ENCODE results near the gene MTMR3. TPM values are rescaled to one million over a fixed set of nuclear protein-coding genes. Genes with fewer than 3 reads are reported as not detected.
A peak's percentile ranks its signal among the peaks of the same experiment; 100 is the strongest.
"Not testable (repeated sequence)": the region's sequence is repeated elsewhere in the genome, so short reads cannot be mapped to it uniquely, and the experiment has no call there.

MTMR3 gene
- total RNA-seq, 2 donors from 2014 or later, result 53.9 to 55.7 TPM

DNA sequence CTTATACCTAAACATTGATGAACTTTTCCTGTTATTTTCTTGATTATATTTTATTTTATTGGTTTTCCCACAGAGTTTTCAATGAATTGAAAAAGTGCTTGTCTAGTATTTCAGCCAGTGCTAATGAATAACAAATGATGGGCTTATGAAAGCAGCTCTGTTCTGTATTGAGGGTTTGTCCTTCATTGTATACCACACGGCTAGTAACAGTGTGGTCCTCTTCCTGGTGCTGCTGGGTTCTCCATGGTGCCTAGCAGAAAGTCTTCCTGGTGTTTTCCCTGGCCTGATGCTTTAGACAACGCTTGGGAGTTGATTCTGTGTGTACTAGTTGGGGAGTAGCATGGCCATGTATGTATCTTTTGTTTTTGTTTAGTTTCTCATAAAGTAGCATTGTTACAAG is 89.1 kb downstream of the MTMR3 start:
- H3K9me3 ChIP-seq (ENCODE audit: control insufficient read depth, low read length, poor library complexity, severe bottlenecking), result no peaks in the 10 kb centered on the region
- peaks cover 8% of the 10 kb centered on the region for H3K4me1 Mint-ChIP-seq
- ATAC-seq (no peak), DNase-seq (no peak)
- H3K27ac Mint-ChIP-seq, result no peak overlapping the region
- H3K4me3 Mint-ChIP-seq, result no peak overlapping the region
- peaks cover 3% of the 10 kb centered on the region for H3K36me3 Mint-ChIP-seq (ENCODE audit: low read depth)
- no peaks in the 10 kb centered on the region for H3K27me3 Mint-ChIP-seq

DNA sequence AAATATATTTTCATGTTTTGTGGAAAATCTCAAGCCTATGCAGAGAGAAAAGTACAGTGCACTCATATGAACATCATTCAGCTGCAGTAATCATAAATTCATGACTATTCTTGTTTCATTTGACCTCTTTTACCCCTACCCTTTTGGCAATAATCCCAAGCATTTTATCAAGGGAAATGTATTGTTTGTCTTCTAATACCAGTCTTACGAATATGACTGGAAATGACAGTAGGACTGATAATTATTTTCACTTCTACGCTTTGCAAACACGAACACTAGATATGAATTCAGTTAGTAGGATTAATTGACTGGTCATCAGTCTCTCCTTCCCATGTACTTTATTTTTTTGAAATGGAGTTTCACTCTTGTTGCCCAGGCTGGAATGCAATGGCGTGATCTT is 90.3 kb downstream of the MTMR3 start:
- Mint-ChIP-seq H3K4me3 (no peak overlapping the region), H3K4me1 (peaks cover 5% of the 10 kb centered on the region), H3K36me3 (ENCODE audit: low read depth) (peaks cover 3% of the 10 kb centered on the region), H3K27me3 (no peaks in the 10 kb centered on the region), H3K27ac (no peak overlapping the region)
- no peaks in the 10 kb centered on the region for H3K9me3 ChIP-seq (ENCODE audit: control insufficient read depth, low read length, poor library complexity, severe bottlenecking)
- ATAC-seq (no peak), DNase-seq (no peak)

DNA sequence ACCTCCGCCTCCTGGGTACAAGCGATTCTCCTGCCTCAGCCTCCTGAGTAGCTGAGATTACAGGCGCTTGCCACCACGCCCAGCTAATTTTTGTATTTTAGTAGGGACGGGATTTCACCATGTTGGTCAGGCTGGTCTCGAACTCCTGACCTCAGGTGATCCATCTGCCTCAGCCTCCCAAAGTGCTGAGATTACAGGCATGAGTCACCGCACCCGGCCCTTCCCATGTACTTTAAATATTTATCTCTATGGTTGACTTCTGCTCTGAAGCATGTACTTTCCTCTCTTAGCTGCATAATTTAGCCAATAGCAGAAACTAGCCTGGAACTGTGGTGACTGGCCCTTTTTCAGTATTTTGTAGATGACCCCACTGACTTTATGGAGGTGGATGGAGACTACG is 90.7 kb downstream of the MTMR3 start:
- not testable (repeated sequence) for H3K4me1 Mint-ChIP-seq; H3K9me3 ChIP-seq (ENCODE audit: control insufficient read depth, low read length, poor library complexity, severe bottlenecking); H3K27ac Mint-ChIP-seq; DNase-seq; H3K27me3 Mint-ChIP-seq; H3K36me3 Mint-ChIP-seq (ENCODE audit: low read depth); ATAC-seq; H3K4me3 Mint-ChIP-seq

DNA sequence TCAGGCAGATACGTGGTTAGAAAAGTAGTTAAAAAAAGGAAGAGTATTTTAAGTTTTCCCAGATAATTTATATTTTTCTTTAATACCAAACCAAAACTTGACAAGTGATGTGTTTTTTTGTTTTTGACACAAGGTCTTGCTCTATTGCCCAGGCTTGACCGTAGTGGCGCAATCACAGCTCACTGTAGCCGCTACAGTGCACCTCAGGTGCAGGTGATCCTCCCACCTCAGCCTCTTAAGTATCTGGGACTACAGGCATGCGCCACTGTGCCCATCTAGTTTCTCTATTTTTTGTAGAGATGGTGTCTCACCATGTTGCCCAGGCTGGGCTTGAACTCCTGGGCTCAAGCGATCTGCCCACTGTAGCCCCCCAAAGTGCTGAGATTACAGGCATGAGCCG is 92.5 kb downstream of the MTMR3 start:
- no peaks in the 10 kb centered on the region for H3K9me3 ChIP-seq (ENCODE audit: control insufficient read depth, low read length, poor library complexity, severe bottlenecking)
- DNase-seq (no peak), ATAC-seq (no peak)
- no peak overlapping the region for H3K27ac Mint-ChIP-seq
- H3K27me3 Mint-ChIP-seq, result no peaks in the 10 kb centered on the region
- H3K4me3 Mint-ChIP-seq, result no peak overlapping the region
- peaks cover 5% of the 10 kb centered on the region for H3K36me3 Mint-ChIP-seq (ENCODE audit: low read depth)
- H3K4me1 Mint-ChIP-seq, result peaks cover 3% of the 10 kb centered on the region

DNA sequence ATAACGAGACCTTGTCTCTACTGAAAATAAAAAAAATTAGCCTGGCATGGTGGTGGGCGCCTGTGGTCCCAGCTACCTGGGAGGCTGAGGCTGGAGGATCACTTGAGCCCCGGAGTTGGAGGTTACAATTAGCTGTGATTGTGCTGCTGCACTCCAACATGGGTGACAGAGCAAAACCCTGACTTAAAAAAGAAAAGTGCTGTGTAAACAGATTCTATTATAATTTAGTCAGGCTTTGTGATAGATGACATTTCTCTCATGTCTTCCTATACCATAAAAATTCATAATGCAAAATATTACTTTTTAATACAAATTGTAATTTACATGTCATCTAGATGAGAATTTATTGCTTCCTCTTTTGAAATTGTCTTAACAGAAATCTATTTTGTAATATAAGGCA is 94.1 kb downstream of the MTMR3 start:
- Mint-ChIP-seq H3K4me3 (no peak overlapping the region), H3K27me3 (no peaks in the 10 kb centered on the region), H3K27ac (no peak overlapping the region), H3K36me3 (ENCODE audit: low read depth) (peaks cover 5% of the 10 kb centered on the region), H3K4me1 (peaks cover 3% of the 10 kb centered on the region)
- ATAC-seq, result no peak
- H3K9me3 ChIP-seq (ENCODE audit: control insufficient read depth, low read length, poor library complexity, severe bottlenecking), result no peaks in the 10 kb centered on the region
- no peak for DNase-seq

DNA sequence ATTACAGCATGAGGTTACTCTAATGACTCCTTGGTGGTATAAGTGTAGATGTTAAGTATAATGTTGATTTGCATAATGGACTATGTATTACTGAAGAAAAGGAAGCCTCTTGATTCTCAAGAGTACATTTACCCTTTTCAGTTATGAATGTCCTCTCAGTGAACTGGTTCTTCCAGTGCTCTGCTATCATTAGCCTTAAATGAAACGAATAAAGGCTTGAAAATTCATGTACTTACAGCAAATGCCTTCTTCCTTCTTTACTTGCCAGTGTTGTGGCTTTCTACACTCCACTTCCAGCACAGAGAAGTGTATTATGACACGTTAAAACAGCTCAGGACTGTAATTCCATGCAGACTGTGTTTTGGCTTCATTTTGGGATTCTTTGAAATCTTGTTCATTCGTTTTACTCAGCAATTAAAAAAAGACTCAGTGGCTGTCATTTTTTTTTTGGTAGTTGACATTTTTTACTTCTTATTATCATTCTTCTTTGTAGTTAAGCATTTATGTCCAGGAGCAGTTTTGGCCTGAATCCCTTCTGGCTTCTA is 96.9 kb downstream of the MTMR3 start:
- no peaks in the 10 kb centered on the region for H3K9me3 ChIP-seq (ENCODE audit: control insufficient read depth, low read length, poor library complexity, severe bottlenecking)
- no peak for ATAC-seq
- peaks cover 5% of the 10 kb centered on the region for H3K4me1 Mint-ChIP-seq
- no peak overlapping the region for H3K4me3 Mint-ChIP-seq
- peaks cover 7% of the 10 kb centered on the region for H3K36me3 Mint-ChIP-seq (ENCODE audit: low read depth)
- H3K27ac Mint-ChIP-seq, result no peak overlapping the region
- no peaks in the 10 kb centered on the region for H3K27me3 Mint-ChIP-seq
- DNase-seq, result no peak

DNA sequence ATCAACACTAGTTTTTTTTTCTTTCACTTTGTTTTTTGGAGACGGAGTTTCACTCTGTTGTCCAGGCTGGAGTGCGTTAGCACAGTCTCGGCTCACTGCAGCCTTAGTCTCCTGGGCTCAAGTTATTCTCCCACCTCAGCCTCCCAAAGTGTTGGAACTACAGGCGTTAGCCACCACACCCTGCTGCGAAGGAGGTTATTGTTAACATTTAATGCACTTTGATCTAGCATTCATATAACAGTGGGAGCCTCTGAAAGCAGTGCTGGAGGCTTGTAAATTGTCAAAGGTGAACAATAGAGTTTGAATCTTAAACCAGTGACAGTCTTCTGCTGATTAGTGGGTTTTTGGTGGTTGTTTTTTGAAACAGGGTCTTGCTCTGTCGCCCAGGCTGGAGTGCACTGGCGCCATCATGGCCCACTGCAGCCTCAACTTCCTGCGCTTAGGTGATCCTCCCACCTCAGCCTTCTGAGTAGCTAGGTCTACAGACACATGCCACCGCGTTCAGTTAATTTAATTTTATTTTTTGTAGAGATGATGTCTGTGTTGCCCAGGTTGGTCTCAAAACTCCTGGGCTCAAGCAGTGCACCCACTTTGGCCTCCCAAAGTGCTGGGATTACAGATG is 100.4 kb downstream of the MTMR3 start:
- H3K9me3 ChIP-seq (ENCODE audit: control insufficient read depth, low read length, poor library complexity, severe bottlenecking), result no peaks in the 10 kb centered on the region
- Mint-ChIP-seq H3K4me1 (peaks cover 7% of the 10 kb centered on the region), H3K27me3 (no peaks in the 10 kb centered on the region), H3K36me3 (ENCODE audit: low read depth) (peaks cover 9% of the 10 kb centered on the region), H3K4me3 (no peak overlapping the region), H3K27ac (no peak overlapping the region)
- ATAC-seq, result no peak
- no peak for DNase-seq

DNA sequence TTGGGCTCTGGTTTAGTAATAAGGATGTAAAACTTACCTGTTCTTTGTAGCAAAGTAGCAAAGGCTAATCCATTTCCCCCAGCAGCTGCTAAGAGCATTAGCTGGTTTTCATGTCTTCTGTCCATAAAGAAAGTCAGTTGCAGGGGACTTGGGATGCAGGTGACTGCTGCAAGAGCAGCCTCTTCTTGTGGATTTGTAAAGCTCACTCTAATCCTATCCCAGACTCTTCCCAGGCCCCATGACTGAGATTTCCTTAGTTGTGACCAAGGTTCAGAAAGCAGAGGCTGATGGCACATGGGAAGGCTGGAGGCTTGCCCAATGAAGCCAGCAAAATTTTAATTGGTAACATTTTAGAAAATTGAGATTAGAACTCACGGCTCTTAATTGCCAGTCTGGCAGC is 102.9 kb downstream of the MTMR3 start:
- no peak overlapping the region for H3K27ac Mint-ChIP-seq
- ATAC-seq, result no peak
- peaks cover 7% of the 10 kb centered on the region for H3K36me3 Mint-ChIP-seq (ENCODE audit: low read depth)
- H3K4me3 Mint-ChIP-seq, result no peak overlapping the region
- H3K9me3 ChIP-seq (ENCODE audit: control insufficient read depth, low read length, poor library complexity, severe bottlenecking), result no peaks in the 10 kb centered on the region
- H3K27me3 Mint-ChIP-seq, result no peaks in the 10 kb centered on the region
- DNase-seq, result no peak
- peaks cover 7% of the 10 kb centered on the region for H3K4me1 Mint-ChIP-seq

DNA sequence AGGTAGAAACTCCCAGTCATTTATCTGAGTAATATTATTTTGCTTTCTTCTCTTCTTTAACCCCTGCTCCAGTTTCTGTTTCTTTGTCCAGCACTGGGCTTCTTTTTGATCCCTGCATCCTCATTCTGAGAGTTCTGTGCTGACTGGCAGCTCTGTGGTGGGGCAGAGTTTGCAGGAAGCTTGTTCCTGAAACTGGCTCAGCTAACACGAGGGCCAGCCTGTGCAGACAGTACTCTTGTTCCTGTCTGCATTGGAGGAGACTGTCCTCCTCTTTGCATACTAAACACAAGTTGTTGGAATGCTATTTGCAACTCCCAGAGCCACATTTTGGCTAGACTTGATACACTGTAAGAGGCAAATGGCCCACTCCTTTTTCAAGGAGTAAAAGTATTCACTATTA is 104.2 kb downstream of the MTMR3 start:
- no peak for ATAC-seq
- no peak for DNase-seq
- H3K36me3 Mint-ChIP-seq (ENCODE audit: low read depth), result peaks cover 9% of the 10 kb centered on the region
- H3K27ac Mint-ChIP-seq, result no peak overlapping the region
- H3K9me3 ChIP-seq (ENCODE audit: control insufficient read depth, low read length, poor library complexity, severe bottlenecking), result no peaks in the 10 kb centered on the region
- no peaks in the 10 kb centered on the region for H3K27me3 Mint-ChIP-seq
- H3K4me3 Mint-ChIP-seq, result no peak overlapping the region
- peaks cover 7% of the 10 kb centered on the region for H3K4me1 Mint-ChIP-seq

DNA sequence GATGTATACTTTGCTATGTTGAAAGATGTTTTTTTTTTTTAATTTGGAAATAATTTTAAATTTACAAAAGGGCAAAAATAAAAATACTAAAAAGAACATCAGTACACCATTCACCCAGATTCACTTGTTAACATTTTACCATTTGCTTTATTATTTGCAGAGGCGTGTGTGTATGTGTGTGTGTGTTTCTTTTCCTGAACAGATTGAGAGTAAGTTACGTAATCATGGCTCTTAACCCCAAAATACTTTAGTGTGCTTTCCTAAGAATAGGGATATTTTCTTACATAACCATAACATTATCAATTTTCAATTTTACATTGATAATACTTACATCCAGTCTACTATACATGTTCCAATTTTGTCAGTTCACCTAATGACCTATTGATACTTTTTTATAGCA is 105.7 kb downstream of the MTMR3 start:
- DNase-seq (no peak), ATAC-seq (no peak)
- H3K9me3 ChIP-seq (ENCODE audit: control insufficient read depth, low read length, poor library complexity, severe bottlenecking), result no peaks in the 10 kb centered on the region
- H3K27me3 Mint-ChIP-seq, result no peaks in the 10 kb centered on the region
- peaks cover 9% of the 10 kb centered on the region for H3K36me3 Mint-ChIP-seq (ENCODE audit: low read depth)
- peaks cover 11% of the 10 kb centered on the region for H3K4me1 Mint-ChIP-seq
- H3K4me3 Mint-ChIP-seq, result no peak overlapping the region
- H3K27ac Mint-ChIP-seq, result no peak overlapping the region

DNA sequence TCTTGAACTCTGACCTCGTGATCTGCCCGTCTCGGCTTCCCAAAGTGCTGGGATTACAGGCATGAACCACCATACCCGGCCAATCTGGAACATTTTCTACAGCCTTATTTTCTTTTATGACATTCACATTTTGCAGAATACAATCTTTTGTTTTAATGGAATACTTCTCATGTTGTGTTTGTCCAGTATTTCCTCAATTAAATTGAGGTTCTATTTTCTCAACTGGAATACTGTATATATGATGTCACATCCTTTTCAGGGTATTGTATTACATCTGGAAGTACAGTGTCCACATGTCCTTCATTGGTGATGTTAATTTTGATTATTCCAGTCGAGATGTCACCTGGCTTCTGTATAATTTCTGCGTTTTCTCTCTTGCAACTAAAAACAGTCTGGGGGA is 106.5 kb downstream of the MTMR3 start:
- H3K27me3 Mint-ChIP-seq, result no peaks in the 10 kb centered on the region
- DNase-seq (no peak), ATAC-seq (no peak)
- H3K27ac Mint-ChIP-seq, result peak overlapping the region; percentile 71
- H3K4me1 Mint-ChIP-seq, result peaks cover 10% of the 10 kb centered on the region
- H3K9me3 ChIP-seq (ENCODE audit: control insufficient read depth, low read length, poor library complexity, severe bottlenecking), result no peaks in the 10 kb centered on the region
- H3K4me3 Mint-ChIP-seq, result no peak overlapping the region
- H3K36me3 Mint-ChIP-seq (ENCODE audit: low read depth), result peaks cover 7% of the 10 kb centered on the region

DNA sequence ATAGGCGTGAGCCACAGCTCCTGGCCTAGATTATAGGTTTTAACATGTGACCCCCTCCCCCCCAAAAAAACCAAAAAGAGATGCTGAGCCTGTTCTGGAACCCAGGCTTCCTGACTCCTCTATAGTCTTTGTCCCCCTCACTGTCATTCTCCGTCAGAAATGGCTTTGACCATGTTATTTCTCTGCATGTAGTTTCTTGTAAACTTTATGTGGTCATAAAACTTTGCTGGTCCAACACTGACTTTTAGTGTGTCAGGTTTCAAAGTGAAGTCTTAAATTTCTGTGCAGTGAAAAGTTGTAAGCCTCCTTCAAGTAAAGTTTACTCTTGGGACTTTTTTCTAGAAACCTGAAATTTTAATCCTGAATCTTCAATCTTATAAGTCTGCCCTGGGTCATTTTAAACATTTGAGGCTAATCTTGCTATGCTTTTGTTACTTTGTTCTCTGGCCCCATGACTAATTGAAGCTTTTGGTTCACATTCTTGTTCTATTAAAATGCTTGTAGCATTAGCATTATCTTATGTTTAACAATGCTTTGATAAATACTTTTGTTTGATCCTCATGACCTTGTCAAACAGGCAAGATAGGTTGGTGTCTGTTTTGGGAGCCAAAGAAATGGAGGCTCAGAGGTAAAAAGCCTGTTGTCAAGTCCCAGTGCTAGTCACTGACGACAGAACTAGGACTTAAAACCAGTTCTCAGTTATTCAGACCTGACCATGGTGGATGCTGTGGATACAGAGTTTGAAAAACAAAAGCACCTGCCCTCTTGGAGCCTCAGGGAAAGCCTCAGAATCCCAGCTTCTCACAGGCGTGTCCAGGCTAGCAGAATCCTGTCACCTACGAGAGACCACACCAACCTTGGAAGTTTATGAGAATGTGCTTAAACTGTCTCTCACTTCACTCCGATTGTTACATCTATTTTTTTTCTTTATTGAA is 109.6 kb downstream of the MTMR3 start:
- H3K27ac Mint-ChIP-seq, result no peak overlapping the region
- ATAC-seq, result no peak
- H3K9me3 ChIP-seq (ENCODE audit: control insufficient read depth, low read length, poor library complexity, severe bottlenecking), result no peaks in the 10 kb centered on the region
- no peaks in the 10 kb centered on the region for H3K27me3 Mint-ChIP-seq
- H3K4me1 Mint-ChIP-seq, result peaks cover 8% of the 10 kb centered on the region
- H3K36me3 Mint-ChIP-seq (ENCODE audit: low read depth), result peaks cover 2% of the 10 kb centered on the region
- no peak for DNase-seq
- no peak overlapping the region for H3K4me3 Mint-ChIP-seq

DNA sequence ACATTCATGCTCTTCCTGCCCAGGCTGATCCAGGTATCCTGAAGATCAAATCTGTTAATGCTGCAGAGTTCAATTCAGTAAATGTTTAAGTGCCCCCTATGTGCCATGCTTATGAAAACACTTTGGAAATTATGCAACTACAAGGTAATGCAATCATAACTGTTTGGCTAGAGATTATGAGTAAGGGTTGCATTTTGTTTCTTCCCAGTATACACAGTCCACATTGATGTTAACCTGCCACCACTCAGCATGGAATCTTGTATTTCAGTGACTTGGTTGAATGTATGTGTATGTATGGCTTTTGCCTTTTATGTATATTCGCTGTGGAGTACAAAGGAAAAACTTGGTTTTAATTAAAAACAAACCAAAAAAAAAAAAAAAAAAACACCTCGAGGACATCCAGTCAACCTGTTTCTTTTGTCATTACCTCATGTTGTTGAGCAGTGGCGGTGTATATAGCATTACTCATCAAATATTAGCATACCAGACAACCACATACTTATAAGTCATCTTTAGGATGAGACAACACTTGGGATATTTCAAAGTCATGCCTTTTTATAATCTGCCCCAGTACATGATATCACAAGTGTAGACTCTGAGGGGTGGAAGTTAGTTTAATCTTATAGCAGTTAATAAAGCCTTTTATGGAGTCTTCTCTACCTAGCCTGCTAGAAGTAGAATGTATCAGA is 111.2 kb downstream of the MTMR3 start:
- H3K9me3 ChIP-seq (ENCODE audit: control insufficient read depth, low read length, poor library complexity, severe bottlenecking), result no peaks in the 10 kb centered on the region
- Mint-ChIP-seq H3K36me3 (ENCODE audit: low read depth) (peaks cover 2% of the 10 kb centered on the region), H3K4me1 (peaks cover 8% of the 10 kb centered on the region), H3K27ac (peak overlapping the region; percentile 81), H3K27me3 (no peaks in the 10 kb centered on the region), H3K4me3 (no peak overlapping the region)
- DNase-seq, result no peak
- no peak for ATAC-seq

Data from T-helper 17 cell (primary cell).